ENCODE results near the gene ZFP36.

DNA sequence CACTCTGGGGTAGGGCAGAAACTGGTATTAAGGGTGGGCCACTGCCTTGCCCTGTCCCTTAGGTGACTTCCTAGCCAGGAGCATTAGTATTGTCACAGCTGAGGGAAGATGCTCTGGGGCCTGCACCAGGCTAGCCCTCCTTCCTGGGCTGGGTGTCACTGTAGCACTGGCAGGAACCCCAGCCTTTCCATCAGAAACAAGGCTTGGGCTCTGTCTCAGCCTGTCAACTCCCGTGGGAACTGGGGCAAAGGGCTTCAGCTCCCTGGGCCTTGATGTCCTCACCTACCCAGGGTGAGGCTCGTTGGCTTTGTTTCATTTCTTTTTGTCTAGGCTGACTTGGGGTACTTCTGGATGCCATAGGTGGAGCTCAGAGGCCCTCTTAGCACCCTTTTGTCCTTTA, 33.7 kb upstream of the ZFP36 start:
- TF ChIP-seq, protein P1, sequence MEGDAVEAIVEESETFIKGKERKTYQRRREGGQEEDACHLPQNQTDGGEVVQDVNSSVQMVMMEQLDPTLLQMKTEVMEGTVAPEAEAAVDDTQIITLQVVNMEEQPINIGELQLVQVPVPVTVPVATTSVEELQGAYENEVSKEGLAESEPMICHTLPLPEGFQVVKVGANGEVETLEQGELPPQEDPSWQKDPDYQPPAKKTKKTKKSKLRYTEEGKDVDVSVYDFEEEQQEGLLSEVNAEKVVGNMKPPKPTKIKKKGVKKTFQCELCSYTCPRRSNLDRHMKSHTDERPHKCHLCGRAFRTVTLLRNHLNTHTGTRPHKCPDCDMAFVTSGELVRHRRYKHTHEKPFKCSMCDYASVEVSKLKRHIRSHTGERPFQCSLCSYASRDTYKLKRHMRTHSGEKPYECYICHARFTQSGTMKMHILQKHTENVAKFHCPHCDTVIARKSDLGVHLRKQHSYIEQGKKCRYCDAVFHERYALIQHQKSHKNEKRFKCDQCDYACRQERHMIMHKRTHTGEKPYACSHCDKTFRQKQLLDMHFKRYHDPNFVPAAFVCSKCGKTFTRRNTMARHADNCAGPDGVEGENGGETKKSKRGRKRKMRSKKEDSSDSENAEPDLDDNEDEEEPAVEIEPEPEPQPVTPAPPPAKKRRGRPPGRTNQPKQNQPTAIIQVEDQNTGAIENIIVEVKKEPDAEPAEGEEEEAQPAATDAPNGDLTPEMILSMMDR (IDR thresholded peaks at IDR 0.05; ENCODE audit: low read depth, low read length), result no peak
- TF ChIP-seq EZH2phosphoT487 (IDR thresholded peaks at IDR 0.05; ENCODE audit: low read depth), result no peak
